Gastroesophageal sphincter (tissue), 4 donors: ENCODE data around the gene AATK. TPM values are rescaled to one million over a fixed set of nuclear protein-coding genes. Genes with fewer than 3 reads are reported as not detected.

Experiments used
- ATAC-seq: fragments of 150-250 bp; one replicate; pipeline ENCODE4 v1.9.1; 2016; ENCODE audit warnings: mild to moderate bottlenecking, moderate library complexity
- H3K27ac ChIP-seq, 4 donors: fragments of 200-600 bp; sonication (generic) in 3 of 4; 1 replicate in 3 of 4; 2 replicates in 1 of 4; pipeline ENCODE4 v1.5.1; 2016 to 2019
- H3K27me3 ChIP-seq: fragments of 200-600 bp; sonication (generic); one replicate; pipeline ENCODE4 v1.5.1; 2019
- H3K36me3 ChIP-seq, 2 donors: fragments of 200-600 bp; sonication (generic); one replicate each; pipeline ENCODE4 v1.5.1; 2019; ENCODE audit warnings: control low read depth in 1 of 2
- H3K4me1 ChIP-seq, 3 donors: fragments of 200-600 bp; sonication (generic); 1 replicate in 2 of 3; 2 replicates in 1 of 3; pipeline ENCODE4 v1.5.1; 2016 to 2019; ENCODE audit warnings: control low read depth in 2 of 3
- H3K4me3 ChIP-seq, 2 donors: fragments of 200-600 bp; sonication (generic); one replicate each; pipeline ENCODE4 v1.5.1; 2019; ENCODE audit warnings: mild to moderate bottlenecking in 1 of 2, moderate library complexity in 1 of 2
- H3K9me3 ChIP-seq, 3 donors: fragments of 200-600 bp; sonication (generic); one replicate each; pipeline ENCODE4 v1.5.1; 2017 to 2019; ENCODE audit warnings: control low read depth in 2 of 3
- EP300 ChIP-seq: sonication (generic); formaldehyde crosslinking; IDR thresholded peaks from one replicate; pipeline ENCODE4 v1.6.1; 2017; ENCODE audit warnings: antibody characterized with exemption, mild to moderate bottlenecking
- POLR2A ChIP-seq, 2 donors: fragments of 450-650 bp; IDR thresholded peaks; one replicate each; pipeline ENCODE4 v1.6.1; 2017; ENCODE audit warnings: antibody characterized with exemption in 2 of 2, mild to moderate bottlenecking in 2 of 2, moderate library complexity in 1 of 2
- POLR2AphosphoS5 ChIP-seq: sonication (generic); formaldehyde crosslinking; IDR thresholded peaks from one replicate; pipeline ENCODE4 v1.6.1; 2017; ENCODE audit warnings: antibody characterized with exemption
- WGBS, 2 donors: methylation state at CpG; one replicate each; pipeline ENCODE4 v1.1.5; 2018; ENCODE audit warnings: low coverage in 1 of 2; 5-methylcytosine and 5-hydroxymethylcytosine counted together
- total RNA-seq, 4 donors: library from RNA; depleted of rRNA; stranded (reverse); fragments of >200 nt; gene quantifications; one replicate each; pipeline ENCODE4 v1.1.0, GENCODE V29; 2016
- TF ChIP-seq, protein P1 (sequence below), 4 experiments: fragments of 200-600 bp in 2 of 4; fragments of 450-650 bp in 2 of 4; sonication (generic) in 1 of 4; IDR thresholded peaks; one replicate each; pipeline ENCODE4 v1.5.1; 2017 to 2019; ENCODE audit warnings: antibody characterized with exemption in 4 of 4, mild to moderate bottlenecking in 2 of 4, moderate library complexity in 2 of 4

The AATK gene
- total RNA-seq, 4 donors from 2014 or later, result 14.5 to 28.0 (median 22.1) TPM

DNA sequence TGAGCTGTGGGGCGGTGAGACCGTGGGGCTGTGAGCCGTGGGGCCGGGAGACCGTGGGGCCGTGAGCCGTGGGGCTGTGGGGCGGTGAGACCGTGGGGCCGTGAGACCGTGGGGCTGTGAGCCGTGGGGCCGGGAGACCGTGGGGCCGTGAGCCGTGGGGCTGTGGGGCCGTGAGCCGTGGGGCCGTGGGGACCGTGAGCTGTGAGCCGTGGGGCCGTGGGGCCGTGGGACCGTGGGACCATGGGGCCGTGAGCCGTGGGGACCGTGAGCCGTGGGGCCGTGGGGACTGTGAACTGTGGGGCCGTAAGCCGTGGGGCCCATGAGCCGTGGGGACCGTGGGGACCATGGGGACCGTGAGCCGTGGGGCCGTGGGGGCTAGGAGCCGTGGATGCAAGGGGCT, 25.3 kb downstream of the AATK start:
- Histone ChIP-seq H3K4me1 (peaks cover 0 to 13% (median 4%) of the 10 kb centered on the region in 3 donors), H3K27me3 (no peaks in the 10 kb centered on the region), H3K9me3 (no peaks in the 10 kb centered on the region), H3K27ac (no peak overlapping the region), H3K4me3 (no peak overlapping the region), H3K36me3 (no peaks in the 10 kb centered on the region)
- no CpG with 5 or more reads among the region's 37 CpGs for WGBS, 2 donors
- no peak for TF ChIP-seq POLR2AphosphoS5
- ATAC-seq, result no peak

DNA sequence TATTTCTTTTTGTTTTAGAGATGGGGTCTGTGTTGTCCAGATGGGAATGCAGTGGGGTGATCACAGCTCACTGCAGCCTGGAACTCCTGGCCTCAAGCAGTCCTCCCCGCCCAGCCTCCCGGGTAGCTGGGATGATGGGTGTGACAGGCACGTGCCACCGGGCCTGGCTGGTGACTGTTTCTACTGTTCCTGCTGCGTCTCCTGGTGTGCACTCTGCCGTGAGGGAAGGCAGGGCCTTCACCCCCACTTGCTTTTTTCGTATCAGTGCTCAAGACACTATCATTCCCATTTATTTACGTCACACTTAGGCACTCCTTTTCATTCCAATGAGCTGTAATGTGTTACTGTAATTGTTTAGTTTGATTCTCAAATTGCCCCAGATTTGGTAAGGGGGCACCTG, 26.0 kb downstream of the AATK start:
- Histone ChIP-seq H3K4me3 (no peak overlapping the region), H3K36me3 (no peaks in the 10 kb centered on the region), H3K27ac (no peak overlapping the region), H3K4me1 (peaks cover 0 to 13% (median 4%) of the 10 kb centered on the region in 3 donors), H3K27me3 (no peaks in the 10 kb centered on the region), H3K9me3 (no peaks in the 10 kb centered on the region)
- ATAC-seq, result no peak
- WGBS, 2 donors, result 63 to 86% methylated on average over 5 to 8 of the region's 8 CpGs
- TF ChIP-seq EP300 (no peak), POLR2AphosphoS5 (no peak)

DNA sequence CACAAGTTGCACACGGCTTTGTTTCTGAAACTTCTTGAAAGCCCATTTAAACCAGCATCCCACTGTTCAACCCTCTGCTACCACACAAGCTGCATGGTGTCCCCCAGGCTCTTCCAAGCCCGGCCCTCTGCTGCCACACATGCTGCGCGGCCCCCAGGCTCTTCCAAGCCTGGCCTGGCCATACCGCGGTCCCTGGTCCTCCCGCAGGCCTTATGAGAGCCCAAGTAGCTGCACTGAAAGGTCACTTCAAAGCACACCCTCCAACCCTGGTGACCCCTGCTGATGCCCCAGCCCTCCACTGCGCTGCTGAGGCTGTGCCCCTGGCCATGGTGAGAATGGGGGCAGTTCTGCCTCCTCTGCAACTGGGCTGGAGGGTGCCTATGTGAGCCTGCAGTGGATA, 26.6 kb downstream of the AATK start:
- peaks cover 0 to 13% (median 4%) of the 10 kb centered on the region in 3 donors for H3K4me1 ChIP-seq
- no peak overlapping the region for H3K27ac ChIP-seq
- TF ChIP-seq, protein P1, sequence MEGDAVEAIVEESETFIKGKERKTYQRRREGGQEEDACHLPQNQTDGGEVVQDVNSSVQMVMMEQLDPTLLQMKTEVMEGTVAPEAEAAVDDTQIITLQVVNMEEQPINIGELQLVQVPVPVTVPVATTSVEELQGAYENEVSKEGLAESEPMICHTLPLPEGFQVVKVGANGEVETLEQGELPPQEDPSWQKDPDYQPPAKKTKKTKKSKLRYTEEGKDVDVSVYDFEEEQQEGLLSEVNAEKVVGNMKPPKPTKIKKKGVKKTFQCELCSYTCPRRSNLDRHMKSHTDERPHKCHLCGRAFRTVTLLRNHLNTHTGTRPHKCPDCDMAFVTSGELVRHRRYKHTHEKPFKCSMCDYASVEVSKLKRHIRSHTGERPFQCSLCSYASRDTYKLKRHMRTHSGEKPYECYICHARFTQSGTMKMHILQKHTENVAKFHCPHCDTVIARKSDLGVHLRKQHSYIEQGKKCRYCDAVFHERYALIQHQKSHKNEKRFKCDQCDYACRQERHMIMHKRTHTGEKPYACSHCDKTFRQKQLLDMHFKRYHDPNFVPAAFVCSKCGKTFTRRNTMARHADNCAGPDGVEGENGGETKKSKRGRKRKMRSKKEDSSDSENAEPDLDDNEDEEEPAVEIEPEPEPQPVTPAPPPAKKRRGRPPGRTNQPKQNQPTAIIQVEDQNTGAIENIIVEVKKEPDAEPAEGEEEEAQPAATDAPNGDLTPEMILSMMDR (IDR thresholded peaks at IDR 0.05), result no peak
- TF ChIP-seq POLR2AphosphoS5, result no peak
- no peak for TF ChIP-seq EP300
- TF ChIP-seq POLR2A (IDR thresholded peaks at IDR 0.05), result no peak
- H3K9me3 ChIP-seq, result no peaks in the 10 kb centered on the region
- no peaks in the 10 kb centered on the region for H3K27me3 ChIP-seq
- H3K4me3 ChIP-seq, result no peak overlapping the region
- no peaks in the 10 kb centered on the region for H3K36me3 ChIP-seq
- ATAC-seq, result no peak
- 68 to 76% methylated on average over 5 to 7 of the region's 8 CpGs for WGBS, 2 donors

DNA sequence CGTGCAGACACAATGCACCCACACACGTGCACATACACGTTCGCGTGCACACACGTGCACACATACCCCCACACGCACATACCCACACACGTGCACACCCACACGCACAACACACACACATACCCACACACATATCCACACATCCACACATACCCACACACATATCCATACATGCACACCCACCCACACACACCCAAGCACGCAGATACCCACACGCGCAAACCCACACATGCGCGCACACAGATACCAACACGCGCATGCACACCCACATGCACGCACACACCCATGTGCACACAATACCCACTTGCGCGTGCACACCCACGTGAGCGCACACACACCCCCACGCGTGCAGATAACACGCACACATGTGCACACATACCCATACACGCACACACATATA, 27.5 kb downstream of the AATK start:
- no peak for TF ChIP-seq POLR2A (IDR thresholded peaks at IDR 0.05)
- no peak for TF ChIP-seq EP300
- TF ChIP-seq, protein P1 (IDR thresholded peaks at IDR 0.05), result no peak
- TF ChIP-seq POLR2AphosphoS5, result no peak
- WGBS, 2 donors, result 90 to 93% methylated on average over 24 to 25 of the region's 25 CpGs
- no peak for ATAC-seq
- Histone ChIP-seq H3K4me1 (peaks cover 0 to 19% (median 4%) of the 10 kb centered on the region in 3 donors), H3K4me3 (no peak overlapping the region), H3K9me3 (no peaks in the 10 kb centered on the region), H3K27me3 (no peaks in the 10 kb centered on the region), H3K36me3 (no peaks in the 10 kb centered on the region), H3K27ac (no peak overlapping the region)

DNA sequence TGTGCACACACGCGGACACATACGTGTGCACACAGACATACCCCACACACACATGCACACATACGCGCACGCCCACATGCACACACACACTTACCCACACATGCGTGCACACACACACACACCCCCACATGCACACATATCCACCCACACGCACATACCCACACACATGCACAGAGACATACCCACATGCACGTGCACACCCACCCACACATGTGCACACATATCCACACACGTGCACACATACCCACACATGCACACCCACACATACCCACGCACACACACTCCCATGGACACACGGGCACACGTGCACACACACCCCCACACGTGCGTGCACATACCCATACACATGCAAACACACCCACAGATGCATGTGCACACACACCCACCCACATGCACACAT, 27.9 kb downstream of the AATK start:
- no peaks in the 10 kb centered on the region for H3K27me3 ChIP-seq
- H3K4me3 ChIP-seq, result no peak overlapping the region
- 87 to 95% methylated on average over 7 to 14 of the region's 15 CpGs for WGBS, 2 donors
- H3K27ac ChIP-seq, result no peak overlapping the region
- peaks cover 0 to 21% (median 3%) of the 10 kb centered on the region in 3 donors for H3K4me1 ChIP-seq
- H3K36me3 ChIP-seq, result no peaks in the 10 kb centered on the region
- H3K9me3 ChIP-seq, result no peaks in the 10 kb centered on the region
- no peak for TF ChIP-seq POLR2A (IDR thresholded peaks at IDR 0.05)
- TF ChIP-seq, protein P1 (IDR thresholded peaks at IDR 0.05), result no peak
- TF ChIP-seq EP300, result no peak
- ATAC-seq, result no peak

DNA sequence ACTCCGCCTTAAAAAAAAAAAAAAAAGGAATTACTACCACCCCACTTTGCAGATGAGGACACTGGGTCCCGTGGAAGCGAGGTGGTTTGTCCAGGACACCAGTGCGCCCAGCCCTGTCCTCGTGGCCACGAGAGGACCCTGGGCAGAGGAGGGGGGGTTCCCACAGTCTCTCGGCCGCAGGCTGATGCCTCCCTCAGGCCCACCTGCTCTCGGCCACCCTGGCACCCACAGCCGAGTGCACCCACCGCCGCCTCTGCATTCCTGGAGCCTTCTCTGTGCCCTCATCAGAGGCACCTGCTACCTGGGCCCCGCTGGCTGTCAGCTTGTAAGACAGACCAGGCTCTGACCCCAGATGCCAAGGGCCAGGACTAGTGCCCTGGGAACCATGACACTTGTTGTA, 28.8 kb downstream of the AATK start:
- ATAC-seq, result no peak
- no peak overlapping the region for H3K4me3 ChIP-seq
- no peak overlapping the region for H3K27ac ChIP-seq
- H3K9me3 ChIP-seq, result no peaks in the 10 kb centered on the region
- peaks cover 0 to 14% (median 0%) of the 10 kb centered on the region in 3 donors for H3K4me1 ChIP-seq
- no peaks in the 10 kb centered on the region for H3K27me3 ChIP-seq
- H3K36me3 ChIP-seq, result no peaks in the 10 kb centered on the region
- no peak for TF ChIP-seq POLR2AphosphoS5
- no peak for TF ChIP-seq EP300
- TF ChIP-seq, protein P1 (IDR thresholded peaks at IDR 0.05), result no peak
- TF ChIP-seq POLR2A (IDR thresholded peaks at IDR 0.05), result no peak
- 20% methylated on average over 1 of the region's 13 CpGs; no CpG with 5 or more reads in 1 of the 2 donors for WGBS, 2 donors
